Measurements from ENCODE around the gene RNF213. TPM values are rescaled to one million over a fixed set of nuclear protein-coding genes. Genes with fewer than 3 reads are reported as not detected.
A peak's percentile ranks its signal among the peaks of the same experiment; 100 is the strongest.

Gene RNF213
- total and polyA plus RNA-seq, 4 donors, result 18.2 to 104 (median 33.5) TPM

DNA sequence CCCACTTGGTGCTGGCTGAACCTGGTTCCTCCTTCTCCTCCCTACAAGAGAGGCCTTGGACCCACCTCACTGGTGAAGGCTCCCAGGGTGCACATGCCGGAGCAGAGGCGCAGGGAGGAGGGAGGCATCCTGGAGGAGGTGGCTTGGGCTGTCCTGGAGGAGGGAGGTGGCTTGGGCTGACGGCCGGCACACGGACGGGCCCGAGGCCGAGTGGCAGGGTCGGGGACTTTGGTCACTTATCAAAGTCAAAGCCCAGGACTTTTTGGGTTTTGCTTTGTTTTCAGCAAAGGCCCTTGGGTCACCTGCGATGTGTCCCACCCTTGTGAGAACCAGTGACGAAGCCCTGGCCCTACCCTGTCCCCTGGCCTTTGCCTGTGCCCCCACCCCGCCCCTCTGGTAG, 182.8 kb downstream of the RNF213 start:
- H3K27ac ChIP-seq (ENCODE audit: low read depth in 1 of 2, low read length in 2 of 2), result no peak overlapping the region
- TF ChIP-seq YY1 (IDR thresholded peaks at IDR 0.05) (no peak), HNF4A (conservative IDR thresholded peaks at IDR 0.05) (peak; percentile 4 to 44), NR2F2 (IDR thresholded peaks at IDR 0.05) (no peak)
- H3K9ac ChIP-seq (ENCODE audit: low read depth in 1 of 2, low read length in 2 of 2), result no peak overlapping the region
- no peak overlapping the region for H3K4me3 ChIP-seq (ENCODE audit: low read depth in 1 of 3, low read length in 3 of 3)
- H3K4me1 ChIP-seq (ENCODE audit: control insufficient read depth in 4 of 4, insufficient read depth in 4 of 4, low read length in 3 of 4), result peaks cover 0 to 4% (median 0%) of the 10 kb centered on the region in 4 donors
- H3K9me3 ChIP-seq (ENCODE audit: control insufficient read depth in 4 of 4, low read length in 3 of 4), result no peaks in the 10 kb centered on the region
- WGBS, result 34% methylated on average over 12 of the region's 12 CpGs
- H3K36me3 ChIP-seq (ENCODE audit: control insufficient read depth in 4 of 4, insufficient read depth in 3 of 4, low read depth in 1 of 4, low read length in 3 of 4), result peaks cover 0 to 1% (median 0%) of the 10 kb centered on the region in 4 donors
- DNase-seq (ENCODE audit: low spot score), result no peak
- H3K27me3 ChIP-seq (ENCODE audit: control insufficient read depth in 4 of 4, insufficient read depth in 4 of 4, low read length in 3 of 4), result no peaks in the 10 kb centered on the region

DNA sequence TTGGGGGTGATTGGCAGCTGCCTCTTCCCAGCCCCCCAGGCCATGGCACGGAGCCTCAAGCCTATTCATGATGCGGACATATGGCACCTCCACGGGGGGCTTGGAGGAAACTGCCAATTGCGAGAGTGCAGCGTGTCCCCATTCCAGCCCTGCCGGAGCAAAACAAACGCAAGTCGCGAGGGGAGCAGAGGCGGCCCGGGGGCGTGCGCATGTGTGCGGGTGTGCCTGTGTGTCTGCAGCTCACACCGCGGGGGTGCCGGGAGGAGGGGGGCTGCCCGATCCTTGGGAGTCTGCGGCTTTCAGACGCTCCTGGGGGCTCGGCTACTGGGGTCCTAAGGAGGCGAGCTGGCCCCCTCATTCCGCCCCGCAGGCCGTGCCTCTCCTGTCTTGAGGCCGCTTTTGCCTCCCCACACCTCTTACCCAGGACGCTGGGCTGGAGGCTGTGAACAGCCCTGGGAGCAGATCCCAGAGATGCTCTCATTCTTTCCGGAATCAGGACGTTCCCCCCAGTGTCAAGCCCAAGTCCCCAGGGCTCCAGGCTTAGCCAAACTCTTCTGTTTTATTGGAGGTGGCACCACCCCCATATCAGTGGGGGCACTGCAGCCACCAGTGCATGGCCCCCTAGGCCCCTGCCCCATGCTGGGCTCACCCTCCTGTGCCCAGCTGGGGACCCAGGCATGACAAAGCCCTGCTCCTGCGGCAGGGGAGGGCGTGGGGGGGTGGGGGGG, 183.4 kb downstream of the RNF213 start:
- no peaks in the 10 kb centered on the region for H3K27me3 ChIP-seq (ENCODE audit: control insufficient read depth in 4 of 4, insufficient read depth in 4 of 4, low read length in 3 of 4)
- H3K9me3 ChIP-seq (ENCODE audit: control insufficient read depth in 4 of 4, low read length in 3 of 4), result no peaks in the 10 kb centered on the region
- H3K4me3 ChIP-seq (ENCODE audit: low read depth in 1 of 3, low read length in 3 of 3), result no peak overlapping the region
- WGBS, result 64% methylated on average over 31 of the region's 31 CpGs
- DNase-seq (ENCODE audit: low spot score), result no peak
- peaks cover 0 to 4% (median 0%) of the 10 kb centered on the region in 4 donors for H3K4me1 ChIP-seq (ENCODE audit: control insufficient read depth in 4 of 4, insufficient read depth in 4 of 4, low read length in 3 of 4)
- H3K27ac ChIP-seq (ENCODE audit: low read depth in 1 of 2, low read length in 2 of 2), result no peak overlapping the region
- H3K36me3 ChIP-seq (ENCODE audit: control insufficient read depth in 4 of 4, insufficient read depth in 3 of 4, low read depth in 1 of 4, low read length in 3 of 4), result peaks cover 0 to 1% (median 0%) of the 10 kb centered on the region in 4 donors
- no peak overlapping the region for H3K9ac ChIP-seq (ENCODE audit: low read depth in 1 of 2, low read length in 2 of 2)
- TF ChIP-seq SP1 (IDR thresholded peaks at IDR 0.05), result no peak
- TF ChIP-seq RAD21 (IDR thresholded peaks at IDR 0.05), result no peak
- TF ChIP-seq GABPA (IDR thresholded peaks at IDR 0.05 in 1 of 2, conservative IDR thresholded peaks at IDR 0.05 in 1 of 2), result no peak
- TF ChIP-seq, protein P1, sequence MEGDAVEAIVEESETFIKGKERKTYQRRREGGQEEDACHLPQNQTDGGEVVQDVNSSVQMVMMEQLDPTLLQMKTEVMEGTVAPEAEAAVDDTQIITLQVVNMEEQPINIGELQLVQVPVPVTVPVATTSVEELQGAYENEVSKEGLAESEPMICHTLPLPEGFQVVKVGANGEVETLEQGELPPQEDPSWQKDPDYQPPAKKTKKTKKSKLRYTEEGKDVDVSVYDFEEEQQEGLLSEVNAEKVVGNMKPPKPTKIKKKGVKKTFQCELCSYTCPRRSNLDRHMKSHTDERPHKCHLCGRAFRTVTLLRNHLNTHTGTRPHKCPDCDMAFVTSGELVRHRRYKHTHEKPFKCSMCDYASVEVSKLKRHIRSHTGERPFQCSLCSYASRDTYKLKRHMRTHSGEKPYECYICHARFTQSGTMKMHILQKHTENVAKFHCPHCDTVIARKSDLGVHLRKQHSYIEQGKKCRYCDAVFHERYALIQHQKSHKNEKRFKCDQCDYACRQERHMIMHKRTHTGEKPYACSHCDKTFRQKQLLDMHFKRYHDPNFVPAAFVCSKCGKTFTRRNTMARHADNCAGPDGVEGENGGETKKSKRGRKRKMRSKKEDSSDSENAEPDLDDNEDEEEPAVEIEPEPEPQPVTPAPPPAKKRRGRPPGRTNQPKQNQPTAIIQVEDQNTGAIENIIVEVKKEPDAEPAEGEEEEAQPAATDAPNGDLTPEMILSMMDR (IDR thresholded peaks at IDR 0.05; ENCODE audit: low read depth, low read length, missing input control), result no peak
- TF ChIP-seq, protein P2, sequence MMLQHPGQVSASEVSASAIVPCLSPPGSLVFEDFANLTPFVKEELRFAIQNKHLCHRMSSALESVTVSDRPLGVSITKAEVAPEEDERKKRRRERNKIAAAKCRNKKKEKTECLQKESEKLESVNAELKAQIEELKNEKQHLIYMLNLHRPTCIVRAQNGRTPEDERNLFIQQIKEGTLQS (IDR thresholded peaks at IDR 0.05), result no peak
- no peak for TF ChIP-seq FOXA2 (IDR thresholded peaks at IDR 0.05)
- TF ChIP-seq, protein P3, sequence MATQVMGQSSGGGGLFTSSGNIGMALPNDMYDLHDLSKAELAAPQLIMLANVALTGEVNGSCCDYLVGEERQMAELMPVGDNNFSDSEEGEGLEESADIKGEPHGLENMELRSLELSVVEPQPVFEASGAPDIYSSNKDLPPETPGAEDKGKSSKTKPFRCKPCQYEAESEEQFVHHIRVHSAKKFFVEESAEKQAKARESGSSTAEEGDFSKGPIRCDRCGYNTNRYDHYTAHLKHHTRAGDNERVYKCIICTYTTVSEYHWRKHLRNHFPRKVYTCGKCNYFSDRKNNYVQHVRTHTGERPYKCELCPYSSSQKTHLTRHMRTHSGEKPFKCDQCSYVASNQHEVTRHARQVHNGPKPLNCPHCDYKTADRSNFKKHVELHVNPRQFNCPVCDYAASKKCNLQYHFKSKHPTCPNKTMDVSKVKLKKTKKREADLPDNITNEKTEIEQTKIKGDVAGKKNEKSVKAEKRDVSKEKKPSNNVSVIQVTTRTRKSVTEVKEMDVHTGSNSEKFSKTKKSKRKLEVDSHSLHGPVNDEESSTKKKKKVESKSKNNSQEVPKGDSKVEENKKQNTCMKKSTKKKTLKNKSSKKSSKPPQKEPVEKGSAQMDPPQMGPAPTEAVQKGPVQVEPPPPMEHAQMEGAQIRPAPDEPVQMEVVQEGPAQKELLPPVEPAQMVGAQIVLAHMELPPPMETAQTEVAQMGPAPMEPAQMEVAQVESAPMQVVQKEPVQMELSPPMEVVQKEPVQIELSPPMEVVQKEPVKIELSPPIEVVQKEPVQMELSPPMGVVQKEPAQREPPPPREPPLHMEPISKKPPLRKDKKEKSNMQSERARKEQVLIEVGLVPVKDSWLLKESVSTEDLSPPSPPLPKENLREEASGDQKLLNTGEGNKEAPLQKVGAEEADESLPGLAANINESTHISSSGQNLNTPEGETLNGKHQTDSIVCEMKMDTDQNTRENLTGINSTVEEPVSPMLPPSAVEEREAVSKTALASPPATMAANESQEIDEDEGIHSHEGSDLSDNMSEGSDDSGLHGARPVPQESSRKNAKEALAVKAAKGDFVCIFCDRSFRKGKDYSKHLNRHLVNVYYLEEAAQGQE (IDR thresholded peaks at IDR 0.05), result no peak
- TF ChIP-seq FOXA1 (IDR thresholded peaks at IDR 0.05), result no peak
- no peak for TF ChIP-seq HNF4G (IDR thresholded peaks at IDR 0.05)
- TF ChIP-seq, protein P4, sequence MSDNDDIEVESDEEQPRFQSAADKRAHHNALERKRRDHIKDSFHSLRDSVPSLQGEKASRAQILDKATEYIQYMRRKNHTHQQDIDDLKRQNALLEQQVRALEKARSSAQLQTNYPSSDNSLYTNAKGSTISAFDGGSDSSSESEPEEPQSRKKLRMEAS (IDR thresholded peaks at IDR 0.05), result no peak
- TF ChIP-seq NR2F2 (IDR thresholded peaks at IDR 0.05), result no peak
- TF ChIP-seq, protein P5, sequence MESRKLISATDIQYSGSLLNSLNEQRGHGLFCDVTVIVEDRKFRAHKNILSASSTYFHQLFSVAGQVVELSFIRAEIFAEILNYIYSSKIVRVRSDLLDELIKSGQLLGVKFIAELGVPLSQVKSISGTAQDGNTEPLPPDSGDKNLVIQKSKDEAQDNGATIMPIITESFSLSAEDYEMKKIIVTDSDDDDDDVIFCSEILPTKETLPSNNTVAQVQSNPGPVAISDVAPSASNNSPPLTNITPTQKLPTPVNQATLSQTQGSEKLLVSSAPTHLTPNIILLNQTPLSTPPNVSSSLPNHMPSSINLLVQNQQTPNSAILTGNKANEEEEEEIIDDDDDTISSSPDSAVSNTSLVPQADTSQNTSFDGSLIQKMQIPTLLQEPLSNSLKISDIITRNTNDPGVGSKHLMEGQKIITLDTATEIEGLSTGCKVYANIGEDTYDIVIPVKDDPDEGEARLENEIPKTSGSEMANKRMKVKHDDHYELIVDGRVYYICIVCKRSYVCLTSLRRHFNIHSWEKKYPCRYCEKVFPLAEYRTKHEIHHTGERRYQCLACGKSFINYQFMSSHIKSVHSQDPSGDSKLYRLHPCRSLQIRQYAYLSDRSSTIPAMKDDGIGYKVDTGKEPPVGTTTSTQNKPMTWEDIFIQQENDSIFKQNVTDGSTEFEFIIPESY (IDR thresholded peaks at IDR 0.05), result no peak
- TF ChIP-seq HNF4A (conservative IDR thresholded peaks at IDR 0.05), result no peak
- TF ChIP-seq JUND (IDR thresholded peaks at IDR 0.05), result no peak

Data from liver (tissue), 9 donors.